Measurements from ENCODE around the gene STOML1. TPM values are rescaled to one million over a fixed set of nuclear protein-coding genes. Genes with fewer than 3 reads are reported as not detected.

The STOML1 gene
- total RNA-seq, 1 experiment from 2014 or later: 10.1 TPM

DNA sequence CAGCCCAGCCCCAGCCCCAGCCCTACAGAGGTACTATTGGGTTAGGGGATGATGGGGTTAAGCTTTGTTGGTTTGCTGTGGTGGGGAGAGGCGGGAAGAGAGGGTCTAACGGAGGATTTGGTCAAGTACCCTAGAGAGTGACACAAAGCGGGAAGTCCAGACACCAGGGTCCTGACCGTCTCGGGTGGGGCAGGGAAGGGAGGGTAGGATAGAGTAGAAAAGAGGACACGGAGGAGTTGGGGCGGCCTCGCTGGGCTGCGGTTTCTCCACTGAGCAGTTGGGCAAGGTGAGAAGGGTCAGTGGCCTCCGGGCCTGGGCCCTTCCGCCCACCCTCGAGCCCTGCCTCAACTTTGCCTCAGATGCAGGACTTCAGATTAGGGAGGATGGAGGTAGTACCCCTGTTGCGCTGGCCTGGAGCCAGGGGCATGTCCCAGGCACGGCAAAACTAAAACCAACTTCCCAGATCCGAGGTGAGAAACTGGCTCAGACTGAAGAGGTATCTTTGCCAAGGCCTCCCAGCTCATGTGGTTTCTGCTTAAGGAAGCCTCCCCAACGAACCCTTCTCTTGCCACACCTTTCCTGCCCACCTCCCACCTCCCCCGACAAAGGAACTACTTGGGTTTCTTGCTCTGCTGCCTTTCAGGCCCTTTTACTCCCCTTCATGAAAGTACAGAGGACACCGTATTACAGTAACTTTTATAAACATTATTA lies 3.0 kb upstream of the STOML1 start:
- TF ChIP-seq CTCF (conservative IDR thresholded peaks at IDR 0.05; ENCODE audit: low read depth, low read length) (no peak), EZH2 (IDR thresholded peaks at IDR 0.05; ENCODE audit: low read length, unreplicated experiment) (no peak), EZH2phosphoT487 (IDR thresholded peaks at IDR 0.05; ENCODE audit: borderline replicate concordance, low read length) (no peak)
- peak overlapping the region; percentile 87 for H2AFZ ChIP-seq (ENCODE audit: low read length)
- no peaks in the 10 kb centered on the region for H4K20me1 ChIP-seq (ENCODE audit: low read length)
- DNase-seq (no peak), ATAC-seq (peak; percentile 4; the same call in 1 of the 2 replicates)
- peak overlapping the region; percentile 70 for H3K9ac ChIP-seq (ENCODE audit: low read length)
- no peaks in the 10 kb centered on the region for H3K27me3 ChIP-seq (ENCODE audit: low read length)
- POLR2A ChIA-PET (ENCODE audit: unreplicated experiment): interaction anchor here (0.5 to 0.7 kb wide), 2 partner anchors 17 to 22 kb away, joined by 3 to 4 read pairs; no protein-coding TSS in a partner anchor
- peak overlapping the region; percentile 84 for H3K4me3 ChIP-seq (ENCODE audit: low read length)
- H3K9me3 ChIP-seq (ENCODE audit: low read length): no peaks in the 10 kb centered on the region
- H3K36me3 ChIP-seq (ENCODE audit: low read depth, low read length): 0 out of 2 replicates have a peak, but pooled peaks cover 3% of the 10 kb centered on the region
- intact Hi-C loops (cut with micrococcal nuclease): loop anchor here (5.0 kb wide), 1 partner anchor 52 kb away; no protein-coding TSS in a partner anchor
- no peaks in the 10 kb centered on the region for H3K9me2 ChIP-seq (replicated peaks; ENCODE audit: low read length)
- H3K4me2 ChIP-seq (ENCODE audit: low read length): peak overlapping the region; percentile 96
- peaks cover 37% of the 10 kb centered on the region for H3K4me1 ChIP-seq (ENCODE audit: insufficient read depth, low read length)
- H3F3A ChIP-seq (ENCODE audit: low read length, unreplicated experiment): no peaks in the 10 kb centered on the region
- BruUV-seq (replicated peaks): TSS peak; percentile 57
- peak overlapping the region; percentile 6; the same call in 1 of the 2 replicates for H3K27ac ChIP-seq (ENCODE audit: low read length)
- H3K79me2 ChIP-seq (ENCODE audit: low read length): peaks cover 40% of the 10 kb centered on the region
- CTCF ChIA-PET: interaction anchor here (1.0 to 1.1 kb wide), 2 partner anchors 22 to 42 kb away, joined by 5 to 6 read pairs; no protein-coding TSS in a partner anchor

DNA sequence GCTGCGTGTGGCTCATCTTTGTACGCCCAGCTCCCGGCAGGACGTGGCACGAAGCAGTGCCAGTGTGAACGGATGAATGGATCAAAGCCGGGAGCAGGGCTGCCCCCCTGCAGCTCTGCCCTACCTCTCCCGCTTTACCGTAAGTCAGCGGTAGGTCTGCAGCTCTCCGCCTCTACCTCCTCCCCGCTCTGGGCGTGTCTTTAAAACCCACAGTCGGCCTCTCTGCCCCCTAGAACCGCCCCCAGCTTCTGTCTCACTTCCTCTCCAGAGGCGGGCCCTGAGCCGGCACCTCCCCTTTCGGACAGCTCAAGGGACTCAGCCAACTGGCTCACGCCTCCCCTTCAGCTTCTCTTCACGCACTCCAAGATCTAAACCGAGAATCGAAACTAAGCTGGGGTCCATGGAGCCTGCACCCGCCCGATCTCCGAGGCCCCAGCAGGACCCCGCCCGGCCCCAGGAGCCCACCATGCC lies 2.4 kb upstream of the STOML1 start, which contains the start of gene PML:
TSS of gene PML (plus strand) at position 304 of the 471 bp plus-strand sequence. CDS start at position 401, 97 bp downstream.
- H3K27me3 ChIP-seq (ENCODE audit: low read length): no peaks in the 10 kb centered on the region
- no peaks in the 10 kb centered on the region for H4K20me1 ChIP-seq (ENCODE audit: low read length)
- TF ChIP-seq EZH2 (IDR thresholded peaks at IDR 0.05; ENCODE audit: low read length, unreplicated experiment): no peak
- TF ChIP-seq EZH2phosphoT487 (IDR thresholded peaks at IDR 0.05; ENCODE audit: borderline replicate concordance, low read length): no peak
- no peak for TF ChIP-seq CTCF (conservative IDR thresholded peaks at IDR 0.05; ENCODE audit: low read depth, low read length)
- H3K36me3 ChIP-seq (ENCODE audit: low read depth, low read length): 0 out of 2 replicates have a peak, but pooled peaks cover 2% of the 10 kb centered on the region
- H3K4me3 ChIP-seq (ENCODE audit: low read length): peak within 1 kb of the TSS; percentile 84
- H3K27ac ChIP-seq (ENCODE audit: low read length): peak within 1 kb of the TSS; percentile 6; the same call in 1 of the 2 replicates
- intact Hi-C loops (cut with micrococcal nuclease): loop anchor here (5.0 kb wide), 1 partner anchor 53 kb away; no protein-coding TSS in a partner anchor
- no peaks in the 10 kb centered on the region for H3K9me2 ChIP-seq (replicated peaks; ENCODE audit: low read length)
- no peaks in the 10 kb centered on the region for H3K9me3 ChIP-seq (ENCODE audit: low read length)
- peaks cover 40% of the 10 kb centered on the region for H3K79me2 ChIP-seq (ENCODE audit: low read length)
- peak; percentile 82 for ATAC-seq
- H3K9ac ChIP-seq (ENCODE audit: low read length): peak within 1 kb of the TSS; percentile 70
- CTCF ChIA-PET: interaction anchor here (1.0 to 1.1 kb wide), 2 partner anchors 22 to 42 kb away, joined by 5 to 6 read pairs; no protein-coding TSS in a partner anchor
- POLR2A ChIA-PET (ENCODE audit: unreplicated experiment): interaction anchor here (0.5 to 0.7 kb wide), 3 partner anchors 11 to 21 kb away, joined by 3 to 7 read pairs (median 4); no protein-coding TSS in a partner anchor
- BruUV-seq (replicated peaks): no TSS peak
- DNase-seq: peak; percentile 92
- peaks cover 42% of the 10 kb centered on the region for H3K4me1 ChIP-seq (ENCODE audit: insufficient read depth, low read length)
- no peaks in the 10 kb centered on the region for H3F3A ChIP-seq (ENCODE audit: low read length, unreplicated experiment)
- peak within 1 kb of the TSS; percentile 87 for H2AFZ ChIP-seq (ENCODE audit: low read length)
- peak within 1 kb of the TSS; percentile 96 for H3K4me2 ChIP-seq (ENCODE audit: low read length)

Measured in PC-3 (cell line).